Esophagus squamous epithelium (tissue), 5 donors: ENCODE measurements around the gene SLC25A2. TPM values are rescaled to one million over a fixed set of nuclear protein-coding genes. Genes with fewer than 3 reads are reported as not detected.

ENCODE experiments used
- DNase-seq: peaks from one replicate; lab custom pipeline; 2025; lab: John Stamatoyannopoulos, UW
- H3K27ac ChIP-seq, 4 donors: fragments of 200-600 bp; sonication (generic); one replicate each; pipeline ENCODE4 v1.5.1; 2016 to 2019; ENCODE audit warnings: mild to moderate bottlenecking in 1 of 4
- H3K27me3 ChIP-seq, 4 donors: fragments of 200-600 bp; sonication (generic); 1 replicate in 3 of 4; 2 replicates in 1 of 4; pipeline versions ENCODE4 v1.5.1 to v1.6.0; 2017 to 2021; ENCODE audit warnings: antibody characterized with exemption in 1 of 4
- H3K36me3 ChIP-seq, 3 donors: fragments of 200-600 bp; sonication (generic); one replicate each; pipeline ENCODE4 v1.5.1; 2016 to 2019
- H3K4me1 ChIP-seq, 3 donors: fragments of 200-600 bp; sonication (generic); one replicate each; pipeline ENCODE4 v1.5.1; 2017 to 2019
- H3K4me3 ChIP-seq, 4 donors: fragments of 200-600 bp; sonication (generic); 1 replicate in 3 of 4; 2 replicates in 1 of 4; pipeline ENCODE4 v1.5.1; 2016 to 2019; ENCODE audit warnings: mild to moderate bottlenecking in 2 of 4, moderate library complexity in 1 of 4
- H3K9me3 ChIP-seq, 3 donors: fragments of 200-600 bp; sonication (generic); one replicate each; pipeline ENCODE4 v1.5.1; 2016 to 2019
- CTCF ChIP-seq, 6 experiments: fragments of 450-650 bp in 4 of 6; fragments of 200-600 bp in 2 of 6; sonication (generic) in 2 of 6; IDR thresholded peaks; one replicate each; pipeline ENCODE4 v1.5.1; 2016 to 2019; ENCODE audit warnings: antibody characterized with exemption in 6 of 6, mild to moderate bottlenecking in 4 of 6, moderate library complexity in 4 of 6
- POLR2A ChIP-seq, 4 donors: fragments of 450-650 bp; IDR thresholded peaks; one replicate each; pipeline ENCODE4 v1.6.1; 2017; ENCODE audit warnings: antibody characterized with exemption in 4 of 4, mild to moderate bottlenecking in 4 of 4, moderate library complexity in 3 of 4
- WGBS, 2 donors: methylation state at CpG; one replicate each; pipeline ENCODE4 v1.1.5; 2018; 5-methylcytosine and 5-hydroxymethylcytosine counted together
- intact Hi-C: fragments of 100-400 bp; cut with DNase I; formaldehyde crosslinking; loops from one replicate; pipeline ENCODE4 v1.15.0; 2022
- total RNA-seq, 4 donors: library from RNA; depleted of rRNA; stranded (reverse); fragments of >200 nt; gene quantifications; one replicate each; pipeline ENCODE4 v1.1.0, GENCODE V29; 2016
- donor health status: DM: yes; HTN: yes; CAD: no.

SLC25A2 gene
- total RNA-seq, 4 donors from 2014 or later = 0.29 to 2.2 (median 0.87) TPM

DNA sequence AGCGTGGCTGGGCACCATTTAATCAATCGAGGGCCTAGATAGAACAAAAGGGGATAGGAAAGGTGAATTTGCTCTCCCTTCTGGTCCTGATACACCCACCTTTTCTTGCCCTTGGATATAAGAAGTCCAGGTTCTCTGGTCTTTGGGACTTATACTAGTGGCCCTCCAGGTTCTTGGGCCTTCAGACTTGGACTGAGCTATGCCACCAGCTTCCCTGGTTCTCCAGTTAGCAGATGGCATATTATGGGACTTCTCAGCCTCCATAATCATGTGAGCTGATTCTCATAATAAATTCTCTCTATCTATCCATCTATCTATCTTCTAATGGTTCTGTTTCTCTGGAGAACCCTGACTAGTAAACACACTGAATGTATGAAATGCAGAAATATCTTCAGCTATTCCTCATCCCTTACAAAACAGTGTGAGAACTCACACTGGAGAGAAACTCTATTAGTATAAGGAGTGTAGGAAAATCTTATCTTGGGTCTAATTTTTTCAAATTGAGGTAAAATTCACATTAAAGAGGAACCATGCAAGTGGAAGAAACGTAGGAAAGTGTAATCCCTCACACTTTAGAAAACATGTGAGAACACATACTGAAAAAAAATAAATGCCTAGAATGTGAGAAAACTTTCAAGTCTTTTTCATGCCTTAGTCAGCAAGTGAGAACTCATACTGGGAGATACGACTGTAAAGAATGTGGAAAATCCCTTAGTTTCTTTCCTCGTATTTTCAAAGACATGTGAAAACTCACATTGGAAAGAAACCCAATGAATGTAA is 43.2 kb downstream of the SLC25A2 start:
- H3K4me1 ChIP-seq = no peaks in the 10 kb centered on the region
- no peaks in the 10 kb centered on the region for H3K27me3 ChIP-seq
- intact Hi-C loops = no loop called here
- H3K4me3 ChIP-seq = no peak overlapping the region
- H3K27ac ChIP-seq = no peak overlapping the region
- H3K36me3 ChIP-seq = no peaks in the 10 kb centered on the region
- 61 to 70% methylated on average over 5 of the region's 5 CpGs for WGBS, 2 donors
- DNase-seq = no peak
- peaks cover 15 to 100% (median 98%) of the 10 kb centered on the region in 3 donors for H3K9me3 ChIP-seq
- TF ChIP-seq POLR2A (IDR thresholded peaks at IDR 0.05) = no peak
- TF ChIP-seq CTCF (IDR thresholded peaks at IDR 0.05) = no peak

GRCh38 chr5:141258948-141259347 is 44.9 kb downstream of the SLC25A2 start:
- Histone ChIP-seq H3K36me3 (no peaks in the 10 kb centered on the region), H3K4me1 (no peaks in the 10 kb centered on the region), H3K9me3 (peaks cover 11 to 100% (median 96%) of the 10 kb centered on the region in 3 donors), H3K27me3 (no peaks in the 10 kb centered on the region), H3K27ac (no peak overlapping the region), H3K4me3 (no peak overlapping the region)
- no peak for DNase-seq
- intact Hi-C loops = no loop called here
- TF ChIP-seq CTCF (IDR thresholded peaks at IDR 0.05) = no peak
- TF ChIP-seq POLR2A (IDR thresholded peaks at IDR 0.05) = no peak

DNA sequence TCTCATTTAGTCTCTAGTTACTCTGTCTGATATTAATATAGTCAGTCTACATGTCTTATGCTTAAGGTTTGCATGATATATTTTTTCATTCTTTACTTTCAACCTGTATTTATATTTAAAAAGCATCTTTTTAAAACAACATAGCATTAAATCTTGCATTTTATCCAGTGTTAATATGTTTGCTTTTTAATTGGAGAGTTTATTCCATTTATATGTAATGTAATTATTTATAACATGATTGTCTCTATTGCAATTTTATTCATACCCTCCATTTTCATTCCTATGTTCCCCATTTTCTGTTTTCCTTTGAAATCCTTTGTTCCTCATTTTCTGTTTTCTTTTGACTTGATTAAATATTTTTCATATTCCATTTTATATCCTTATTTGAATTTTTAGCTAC is 45.4 kb downstream of the SLC25A2 start:
- intact Hi-C loops = no loop called here
- no peak overlapping the region for H3K4me3 ChIP-seq
- H3K4me1 ChIP-seq = no peaks in the 10 kb centered on the region

More for the DNA sequence above, 45.4 kb downstream of the SLC25A2 start:
- Histone ChIP-seq H3K27ac (no peak overlapping the region), H3K9me3 (peaks cover 11 to 100% (median 96%) of the 10 kb centered on the region in 3 donors), H3K36me3 (no peaks in the 10 kb centered on the region), H3K27me3 (no peaks in the 10 kb centered on the region)
- no peak for DNase-seq
- TF ChIP-seq CTCF (IDR thresholded peaks at IDR 0.05) (no peak), POLR2A (IDR thresholded peaks at IDR 0.05) (no peak)

Other genes with a start within 250 kb of the SLC25A2 start
- 1 to 10 TPM in 2 of 4 donors, under 1 TPM in 2; 0.53 to 2.3 (median 0.97) TPM for gene PCDHB2, start 209.4 kb downstream of the SLC25A2 start, total RNA-seq
- gene PCDHB3, start 203.6 kb downstream of the SLC25A2 start, total RNA-seq = under 1 TPM; 0.30 to 0.76 (median 0.71) TPM
- gene PCDHB4, start 182.2 kb downstream of the SLC25A2 start, total RNA-seq = 1 to 10 TPM in 2 of 4 donors, under 1 TPM in 2; 0.30 to 2.4 (median 1.3) TPM
- 1 to 10 TPM in 2 of 4 donors, under 1 TPM in 2; 0.11 to 1.3 (median 0.86) TPM for gene PCDHB5, start 168.8 kb downstream of the SLC25A2 start, total RNA-seq
- gene PCDHB6, start 154.0 kb downstream of the SLC25A2 start, total RNA-seq = under 1 TPM in 1 of 4 donors, not detected in 3; 0.19 TPM
- gene PCDHB7, start 131.4 kb downstream of the SLC25A2 start, total RNA-seq = under 1 TPM in 3 of 4 donors, not detected in 1; 0.76 to 0.95 (median 0.87) TPM
- under 1 TPM in 3 of 4 donors, not detected in 1; 0.09 to 0.38 (median 0.32) TPM for gene PCDHB8, start 126.3 kb downstream of the SLC25A2 start, total RNA-seq
- gene PCDHB16, start 121.7 kb downstream of the SLC25A2 start, total RNA-seq = 1 to 10 TPM in 1 of 4 donors, under 1 TPM in 3; 0.11 to 1.3 (median 0.61) TPM
- gene PCDHB9, start 116.9 kb downstream of the SLC25A2 start, total RNA-seq = under 1 TPM in 3 of 4 donors, not detected in 1; 0.30 to 0.57 (median 0.44) TPM
- gene PCDHB10, start 111.7 kb downstream of the SLC25A2 start, total RNA-seq = 1 to 10 TPM in 2 of 4 donors, under 1 TPM in 2; 0.26 to 1.3 (median 0.76) TPM
- 1 to 10 TPM in 1 of 4 donors, under 1 TPM in 3; 0.26 to 2.1 (median 0.49) TPM for gene PCDHB11, start 104.4 kb downstream of the SLC25A2 start, total RNA-seq
- 1 to 10 TPM in 3 of 4 donors, under 1 TPM in 1; 0.22 to 2.6 (median 1.6) TPM for gene PCDHB12, start 95.3 kb downstream of the SLC25A2 start, total RNA-seq
- 1 to 10 TPM; 2.0 to 2.7 (median 2.3) TPM for gene PCDHB13, start 90.1 kb downstream of the SLC25A2 start, total RNA-seq
- gene PCDHB14, start 80.7 kb downstream of the SLC25A2 start, total RNA-seq = 1 to 10 TPM; 1.5 to 2.9 (median 2.4) TPM
- 1 to 10 TPM in 2 of 4 donors, under 1 TPM in 2; 0.09 to 1.3 (median 1.0) TPM for gene PCDHB15, start 58.7 kb downstream of the SLC25A2 start, total RNA-seq
- 10 to 100 TPM; 29.8 to 42.3 (median 35.6) TPM for gene TAF7, start 16.7 kb upstream of the SLC25A2 start, total RNA-seq
- gene PCDHGA1, start 26.5 kb upstream of the SLC25A2 start, total RNA-seq = under 1 TPM; 0.19 to 0.66 (median 0.34) TPM
- gene PCDHGA2, start 34.7 kb upstream of the SLC25A2 start, total RNA-seq = 1 to 10 TPM in 1 of 4 donors, under 1 TPM in 3; 0.15 to 2.9 (median 0.61) TPM
- 1 to 10 TPM in 1 of 4 donors, under 1 TPM in 3; 0.45 to 1.5 (median 0.52) TPM for gene PCDHGA3, start 39.8 kb upstream of the SLC25A2 start, total RNA-seq
- gene PCDHGB1, start 46.0 kb upstream of the SLC25A2 start, total RNA-seq = 1 to 10 TPM in 3 of 4 donors, under 1 TPM in 1; 0.29 to 1.9 (median 1.5) TPM
- gene PCDHGA4, start 51.0 kb upstream of the SLC25A2 start, total RNA-seq = 1 to 10 TPM in 2 of 4 donors, under 1 TPM in 2; 0.12 to 2.9 (median 1.1) TPM
- gene PCDHGB2, start 55.9 kb upstream of the SLC25A2 start, total RNA-seq = 1 to 10 TPM in 3 of 4 donors, under 1 TPM in 1; 0.09 to 2.9 (median 1.8) TPM
- gene PCDHGA5, start 60.1 kb upstream of the SLC25A2 start, total RNA-seq = 1 to 10 TPM in 3 of 4 donors, under 1 TPM in 1; 0.38 to 2.3 (median 1.8) TPM
- gene PCDHGB3, start 66.2 kb upstream of the SLC25A2 start, total RNA-seq = 1 to 10 TPM in 3 of 4 donors, under 1 TPM in 1; 0.26 to 2.7 (median 2.2) TPM
- gene PCDHGA6, start 69.8 kb upstream of the SLC25A2 start, total RNA-seq = 1 to 10 TPM in 3 of 4 donors, under 1 TPM in 1; 0.76 to 2.9 (median 2.0) TPM
- gene PCDHGA7, start 78.7 kb upstream of the SLC25A2 start, total RNA-seq = 1 to 10 TPM in 3 of 4 donors, under 1 TPM in 1; 0.32 to 3.2 (median 2.5) TPM
- 1 to 10 TPM; 1.2 to 3.8 (median 2.8) TPM for gene PCDHGB4, start 83.6 kb upstream of the SLC25A2 start, total RNA-seq
- gene PCDHGA8, start 88.6 kb upstream of the SLC25A2 start, total RNA-seq = 1 to 10 TPM in 3 of 4 donors, under 1 TPM in 1; 0.41 to 1.7 (median 1.4) TPM
- gene PCDHGB5, start 93.9 kb upstream of the SLC25A2 start, total RNA-seq = 1 to 10 TPM; 5.5 to 7.5 (median 6.7) TPM
- gene PCDHGA9, start 98.7 kb upstream of the SLC25A2 start, total RNA-seq = 1 to 10 TPM; 3.8 to 5.5 (median 5.1) TPM
- gene PCDHGB6, start 104.0 kb upstream of the SLC25A2 start, total RNA-seq = 1 to 10 TPM; 1.4 to 5.7 (median 4.2) TPM
- 1 to 10 TPM; 4.1 to 8.0 (median 7.3) TPM for gene PCDHGA10, start 108.9 kb upstream of the SLC25A2 start, total RNA-seq
- gene PCDHGB7, start 113.6 kb upstream of the SLC25A2 start, total RNA-seq = 10 to 100 TPM in 1 of 4 donors, 1 to 10 TPM in 3; 4.1 to 10.9 (median 5.8) TPM
- 1 to 10 TPM; 1.1 to 4.2 (median 3.5) TPM for gene PCDHGA11, start 117.0 kb upstream of the SLC25A2 start, total RNA-seq
- gene PCDHGA12, start 126.5 kb upstream of the SLC25A2 start, total RNA-seq = 1 to 10 TPM; 2.0 to 8.0 (median 2.5) TPM
- gene PCDHGC3, start 171.9 kb upstream of the SLC25A2 start, total RNA-seq = 10 to 100 TPM; 36.6 to 52.5 (median 38.6) TPM
- 1 to 10 TPM in 3 of 4 donors, under 1 TPM in 1; 0.21 to 3.3 (median 2.1) TPM for gene PCDHGC4, start 181.0 kb upstream of the SLC25A2 start, total RNA-seq
- gene PCDHGC5, start 185.0 kb upstream of the SLC25A2 start, total RNA-seq = 1 to 10 TPM in 3 of 4 donors, under 1 TPM in 1; 0.26 to 1.7 (median 1.5) TPM